ENCODE results near the gene CAMKK2. TPM values are rescaled to one million over a fixed set of nuclear protein-coding genes. Genes with fewer than 3 reads are reported as not detected.
A peak's percentile ranks its signal among the peaks of the same experiment; 100 is the strongest.
"Not testable (repeated sequence)": the region's sequence is repeated elsewhere in the genome, so short reads cannot be mapped to it uniquely, and the experiment has no call there.

CAMKK2 gene
- total and polyA plus RNA-seq, 2 donors (not counting 1 experiment from before 2014, with no cell fraction given): 19.3 to 26.4 TPM

GRCh38 chr12:121232163-121232562 lies 64.3 kb downstream of the CAMKK2 start:
- DNase-seq (ENCODE audit: low read depth in 2 of 2): no peak
- H3K36me3 ChIP-seq (ENCODE audit: control insufficient read depth, insufficient read depth, low read length): peaks cover 10% of the 10 kb centered on the region

GRCh38 chr12:121230538-121230907 lies 66.0 kb downstream of the CAMKK2 start:
- no peak overlapping the region for H2AFZ ChIP-seq (ENCODE audit: low read length)
- no peak overlapping the region for H3K9ac ChIP-seq (ENCODE audit: insufficient read depth, low read length)
- peaks cover 10% of the 10 kb centered on the region for H3K36me3 ChIP-seq (ENCODE audit: control insufficient read depth, insufficient read depth, low read length)
- H3K4me1 ChIP-seq (ENCODE audit: control insufficient read depth, extremely low read depth, insufficient read depth, low read length): no peaks in the 10 kb centered on the region
- no peaks in the 10 kb centered on the region for H3K9me3 ChIP-seq (ENCODE audit: control insufficient read depth, insufficient read depth, low read depth, low read length)
- no peaks in the 10 kb centered on the region for H4K20me1 ChIP-seq (ENCODE audit: control insufficient read depth, extremely low read depth, insufficient read depth, low read length)
- no peaks in the 10 kb centered on the region for H3K27me3 ChIP-seq (ENCODE audit: control insufficient read depth, insufficient read depth, low read length)
- H3K27ac ChIP-seq (ENCODE audit: insufficient read depth, low read length): no peak overlapping the region
- TF ChIP-seq EZH2 (IDR thresholded peaks at IDR 0.05; ENCODE audit: low read length, missing control alignments): no peak
- no peak for TF ChIP-seq CTCF (conservative IDR thresholded peaks at IDR 0.05 in 1 of 2, IDR thresholded peaks at IDR 0.05 in 1 of 2; ENCODE audit: low read depth in 1 of 2, low read length in 2 of 2)
- no peak overlapping the region for H3K4me2 ChIP-seq (ENCODE audit: extremely low read depth, insufficient read depth, low read length)
- no peaks in the 10 kb centered on the region for H3K79me2 ChIP-seq (ENCODE audit: control insufficient read depth, insufficient read depth, low read length)
- DNase-seq (ENCODE audit: low read depth in 2 of 2): no peak
- no peak overlapping the region for H3K4me3 ChIP-seq (replicated peaks in 1 of 4; ENCODE audit: control extremely low read depth in 1 of 4, insufficient read depth in 1 of 4, low read depth in 3 of 4, low read length in 4 of 4)

More at GRCh38 chr12:121232163-121232562, 64.3 kb downstream of the CAMKK2 start:
- H3K9ac ChIP-seq (ENCODE audit: insufficient read depth, low read length): no peak overlapping the region
- TF ChIP-seq CTCF (conservative IDR thresholded peaks at IDR 0.05 in 1 of 2, IDR thresholded peaks at IDR 0.05 in 1 of 2; ENCODE audit: low read depth in 1 of 2, low read length in 2 of 2): no peak
- TF ChIP-seq EZH2 (IDR thresholded peaks at IDR 0.05; ENCODE audit: low read length, missing control alignments): no peak
- no peak overlapping the region for H3K27ac ChIP-seq (ENCODE audit: insufficient read depth, low read length)
- H2AFZ ChIP-seq (ENCODE audit: low read length): no peak overlapping the region
- no peaks in the 10 kb centered on the region for H3K9me3 ChIP-seq (ENCODE audit: control insufficient read depth, insufficient read depth, low read depth, low read length)
- H3K79me2 ChIP-seq (ENCODE audit: control insufficient read depth, insufficient read depth, low read length): no peaks in the 10 kb centered on the region
- H3K27me3 ChIP-seq (ENCODE audit: control insufficient read depth, insufficient read depth, low read length): no peaks in the 10 kb centered on the region
- H4K20me1 ChIP-seq (ENCODE audit: control insufficient read depth, extremely low read depth, insufficient read depth, low read length): no peaks in the 10 kb centered on the region
- H3K4me3 ChIP-seq (replicated peaks in 1 of 4; ENCODE audit: control extremely low read depth in 1 of 4, insufficient read depth in 1 of 4, low read depth in 3 of 4, low read length in 4 of 4): no peak overlapping the region
- no peaks in the 10 kb centered on the region for H3K4me1 ChIP-seq (ENCODE audit: control insufficient read depth, extremely low read depth, insufficient read depth, low read length)
- H3K4me2 ChIP-seq (ENCODE audit: extremely low read depth, insufficient read depth, low read length): no peak overlapping the region

- H3K4me2 ChIP-seq (ENCODE audit: extremely low read depth, insufficient read depth, low read length); H3K79me2 ChIP-seq (ENCODE audit: control insufficient read depth, insufficient read depth, low read length); H3K27ac ChIP-seq (ENCODE audit: insufficient read depth, low read length); H3K4me1 ChIP-seq (ENCODE audit: control insufficient read depth, extremely low read depth, insufficient read depth, low read length); H3K27me3 ChIP-seq (ENCODE audit: control insufficient read depth, insufficient read depth, low read length); H3K9ac ChIP-seq (ENCODE audit: insufficient read depth, low read length); H4K20me1 ChIP-seq (ENCODE audit: control insufficient read depth, extremely low read depth, insufficient read depth, low read length); H3K4me3 ChIP-seq (replicated peaks in 1 of 4; ENCODE audit: control extremely low read depth in 1 of 4, insufficient read depth in 1 of 4, low read depth in 3 of 4, low read length in 4 of 4); H3K9me3 ChIP-seq (ENCODE audit: control insufficient read depth, insufficient read depth, low read depth, low read length); H3K36me3 ChIP-seq (ENCODE audit: control insufficient read depth, insufficient read depth, low read length); H2AFZ ChIP-seq (ENCODE audit: low read length): not testable (repeated sequence)
- DNase-seq (ENCODE audit: low read depth in 2 of 2): peak; percentile 62 to 80
- TF ChIP-seq CTCF (conservative IDR thresholded peaks at IDR 0.05 in 1 of 2, IDR thresholded peaks at IDR 0.05 in 1 of 2; ENCODE audit: low read depth in 1 of 2, low read length in 2 of 2): peak; percentile 85 to 96
Observed at GRCh38 chr12:121229826-121230537, 66.5 kb downstream of the CAMKK2 start.

Measured in fibroblast of lung (primary cell).